H9 (cell line): ENCODE measurements around the gene ADAD2. TPM values are rescaled to one million over a fixed set of nuclear protein-coding genes. Genes with fewer than 3 reads are reported as not detected.
A peak's percentile ranks its signal among the peaks of the same experiment; 100 is the strongest.

ENCODE experiments used
- DNase-seq: peaks from one replicate; pipeline ENCODE4 v3.0.0-alpha.2; 2017
- H2AFZ ChIP-seq: one replicate; pipeline ENCODE4 v1.6.1; 2013; ENCODE audit warnings: mild to moderate bottlenecking, low read length, control low read depth, moderate library complexity
- H2AK5ac ChIP-seq: 2 replicates; pipeline ENCODE4 v1.6.1; 2013; ENCODE audit warnings: low read length, control low read depth, mixed read lengths; ENCODE audit not compliant: insufficient read length
- H2BK120ac ChIP-seq: one replicate; pipeline ENCODE4 v1.6.1; 2013; ENCODE audit warnings: low read depth, mild to moderate bottlenecking, low read length, control low read depth, inconsistent platforms; ENCODE audit not compliant: poor library complexity, severe bottlenecking
- H2BK12ac ChIP-seq: 2 replicates; pipeline ENCODE4 v1.6.1; 2013; ENCODE audit warnings: low read length, control low read depth, mixed read lengths, low read depth; ENCODE audit not compliant: insufficient read length
- H2BK15ac ChIP-seq: 2 replicates; pipeline ENCODE4 v1.6.1; 2013; ENCODE audit warnings: low read depth, low read length, control low read depth
- H2BK20ac ChIP-seq: one replicate; pipeline ENCODE4 v1.6.1; 2013; ENCODE audit warnings: low read depth, mild to moderate bottlenecking, low read length, control low read depth, inconsistent platforms; ENCODE audit not compliant: poor library complexity, severe bottlenecking
- H2BK5ac ChIP-seq: 2 replicates; pipeline ENCODE4 v1.6.1; 2013; ENCODE audit warnings: low read length, control low read depth, mixed read lengths; ENCODE audit not compliant: insufficient read length
- H3K14ac ChIP-seq: 2 replicates; pipeline ENCODE4 v1.6.1; 2013; ENCODE audit warnings: low read length, control low read depth; ENCODE audit not compliant: insufficient read depth
- H3K18ac ChIP-seq: 2 replicates; pipeline ENCODE4 v1.6.1; 2013; ENCODE audit warnings: low read depth, mild to moderate bottlenecking, mixed read lengths, low read length, control low read depth; ENCODE audit not compliant: insufficient read length
- H3K23ac ChIP-seq: 2 replicates; pipeline ENCODE4 v1.6.1; 2013; ENCODE audit warnings: low read length, control low read depth, mixed read lengths, low read depth; ENCODE audit not compliant: insufficient read length
- H3K23me2 ChIP-seq: 2 replicates; pipeline ENCODE4 v1.6.1; 2013; ENCODE audit warnings: low read depth, mild to moderate bottlenecking, mixed read lengths, low read length, control low read depth; ENCODE audit not compliant: insufficient read length, poor library complexity, severe bottlenecking
- H3K27ac ChIP-seq: 2 replicates; pipeline ENCODE4 v1.5.1; 2013; ENCODE audit warnings: low read length, control low read depth, mixed read lengths, low read depth; ENCODE audit not compliant: insufficient read length
- H3K27me3 ChIP-seq: 2 replicates; pipeline ENCODE4 v1.6.1; 2013; ENCODE audit warnings: low read length, control low read depth, inconsistent platforms; ENCODE audit not compliant: insufficient read depth
- H3K4ac ChIP-seq: 2 replicates; pipeline ENCODE4 v1.6.1; 2013; ENCODE audit warnings: low read depth, mild to moderate bottlenecking, control low read depth, inconsistent platforms, low read length, moderate library complexity
- H3K4me1 ChIP-seq: 2 replicates; pipeline ENCODE4 v1.6.1; 2013; ENCODE audit warnings: low read length, control low read depth, inconsistent platforms; ENCODE audit not compliant: insufficient read depth
- H3K4me2 ChIP-seq: 2 replicates; pipeline ENCODE4 v1.6.1; 2013; ENCODE audit warnings: low read length, control low read depth, mixed read lengths; ENCODE audit not compliant: insufficient read length, insufficient read depth
- H3K56ac ChIP-seq: 2 replicates; pipeline ENCODE4 v1.6.1; 2013; ENCODE audit warnings: low read depth, mild to moderate bottlenecking, mixed read lengths, low read length, control low read depth; ENCODE audit not compliant: insufficient read length
- H3K79me1 ChIP-seq: 2 replicates; pipeline ENCODE4 v1.6.1; 2013; ENCODE audit warnings: low read depth, mild to moderate bottlenecking, moderate library complexity, low read length, control low read depth, inconsistent platforms; ENCODE audit not compliant: insufficient read depth, poor library complexity, severe bottlenecking
- H3K79me2 ChIP-seq: 2 replicates; pipeline ENCODE4 v1.6.1; 2013; ENCODE audit warnings: low read length, control low read depth, inconsistent platforms; ENCODE audit not compliant: insufficient read depth
- H3K9ac ChIP-seq: 2 replicates; pipeline ENCODE4 v1.6.1; 2013; ENCODE audit warnings: low read length, control low read depth, mixed read lengths; ENCODE audit not compliant: insufficient read length; ENCODE audit errors: extremely low read depth
- H3K9me3 ChIP-seq: one replicate; pipeline ENCODE4 v1.6.1; 2013; ENCODE audit warnings: low read depth, low read length, inconsistent platforms; ENCODE audit not compliant: control insufficient read depth
- H3T11ph ChIP-seq: one replicate; pipeline ENCODE4 v1.6.1; 2013; ENCODE audit warnings: mild to moderate bottlenecking, low read length, control low read depth, inconsistent platforms
- H4K20me1 ChIP-seq: one replicate; pipeline ENCODE4 v1.6.1; 2013; ENCODE audit not compliant: control insufficient read depth, insufficient read length, insufficient read depth
- H4K5ac ChIP-seq: 2 replicates; pipeline ENCODE4 v1.6.1; 2013; ENCODE audit warnings: low read depth, mild to moderate bottlenecking, mixed read lengths, low read length, control low read depth; ENCODE audit not compliant: insufficient read length
- H4K8ac ChIP-seq: replicated peaks from 2 replicates; pipeline ENCODE4 v1.6.1; 2013; ENCODE audit warnings: low read length, control low read depth, mixed read lengths, low read depth; ENCODE audit not compliant: insufficient read length
- H4K91ac ChIP-seq: 2 replicates; pipeline ENCODE4 v1.6.1; 2013; ENCODE audit warnings: low read depth, mild to moderate bottlenecking, moderate library complexity, mixed read lengths, low read length, control low read depth; ENCODE audit not compliant: insufficient read length
- H3K27ac Mint-ChIP-seq, 3 experiments: 2 replicates in 2 of 3; 3 replicates in 1 of 3; pipeline ENCODE4 v1.8.0; 2020 to 2021; ENCODE audit warnings: mixed read lengths in 3 of 3, mild to moderate bottlenecking in 1 of 3, moderate library complexity in 1 of 3
- H3K27me3 Mint-ChIP-seq: 2 replicates; pipeline ENCODE4 v1.8.0; 2021; ENCODE audit warnings: low read depth, mild to moderate bottlenecking, moderate library complexity, mixed read lengths
- H3K36me3 Mint-ChIP-seq, 3 experiments: 2 replicates in 2 of 3; 3 replicates in 1 of 3; pipeline ENCODE4 v1.8.0; 2020 to 2021; ENCODE audit warnings: low read depth in 3 of 3, mixed read lengths in 3 of 3; ENCODE audit not compliant: insufficient read depth in 1 of 3
- H3K4me1 Mint-ChIP-seq, 2 experiments: 2 replicates each; pipeline ENCODE4 v1.8.0; 2020; ENCODE audit warnings: mixed read lengths in 2 of 2
- H3K4me3 Mint-ChIP-seq, 2 experiments: 2 replicates in 1 of 2; 3 replicates in 1 of 2; pipeline ENCODE4 v1.8.0; 2020 to 2021; ENCODE audit warnings: mild to moderate bottlenecking in 2 of 2, mixed read lengths in 2 of 2, moderate library complexity in 1 of 2
- H3K9me3 Mint-ChIP-seq, 2 experiments: 2 replicates in 1 of 2; 3 replicates in 1 of 2; pipeline ENCODE4 v1.8.0; 2020; ENCODE audit warnings: mild to moderate bottlenecking in 2 of 2, mixed read lengths in 2 of 2, moderate library complexity in 1 of 2
- CTCF ChIP-seq: fragments of 200-600 bp; sonication (generic); conservative IDR thresholded peaks from 3 replicates; pipeline ENCODE4 v1.8.0; 2021; ENCODE audit warnings: antibody characterized with exemption, mild to moderate bottlenecking
- WGBS: extraction: QIAGEN DNeasy Blood & Tissue Kit; methylation state at CpG from one replicate; pipeline ENCODE4 v1.1.7; 2013; ENCODE audit warnings: missing lambda C conversion rate, low lambda C conversion rate, mixed read lengths; ENCODE audit not compliant: insufficient read length; ENCODE audit errors: extremely low coverage; 5-methylcytosine and 5-hydroxymethylcytosine counted together
- total RNA-seq: library from RNA; stranded (reverse); gene quantifications from 2 replicates; pipeline ENCODE4 v1.2.1, GENCODE V29; 2021

The ADAD2 gene
- total RNA-seq, 1 experiment from 2014 or later: 1.0 TPM

DNA sequence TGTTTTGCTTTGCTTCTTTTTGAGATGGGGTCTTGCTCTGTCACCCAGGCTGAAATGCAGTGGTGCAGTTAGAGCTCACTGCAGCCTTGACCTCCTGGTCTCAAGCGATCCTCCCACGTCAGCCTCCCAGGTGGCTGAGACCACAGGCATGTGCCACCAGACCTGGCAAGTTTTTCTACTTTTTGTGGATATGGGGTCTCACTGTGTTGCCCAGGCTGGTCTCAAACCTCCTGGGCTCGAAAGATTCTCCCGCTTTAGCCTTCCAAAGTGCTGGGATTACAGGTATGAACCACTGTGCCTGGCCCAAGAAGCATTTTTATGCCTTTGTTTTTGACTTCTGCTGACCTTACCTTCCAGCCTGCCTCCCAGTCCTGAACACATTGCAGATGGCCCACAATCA is 35.7 kb upstream of the ADAD2 start:
- Histone ChIP-seq H4K5ac (no peak overlapping the region), H2BK15ac (no peak overlapping the region), H2BK120ac (no peak overlapping the region), H2BK20ac (no peak overlapping the region), H3K23me2 (no peaks in the 10 kb centered on the region), H2AK5ac (no peak overlapping the region), H3K18ac (no peak overlapping the region), H3K56ac (no peak overlapping the region), H4K8ac (no peak overlapping the region), H3K14ac (no peak overlapping the region; the same call in 1 of the 2 replicates), H3K79me1 (no peaks in the 10 kb centered on the region), H3K79me2 (no peaks in the 10 kb centered on the region), H3K27ac (no peak overlapping the region), H3K4me2 (no peak overlapping the region), H2BK5ac (no peak overlapping the region), H2AFZ (no peak overlapping the region), H3T11ph (no peak overlapping the region), H2BK12ac (no peak overlapping the region), H4K91ac (no peak overlapping the region), H3K27me3 (no peaks in the 10 kb centered on the region), H3K4ac (no peak overlapping the region), H3K9me3 (no peaks in the 10 kb centered on the region), H3K4me1 (no peaks in the 10 kb centered on the region), H3K23ac (no peak overlapping the region), H4K20me1 (no peaks in the 10 kb centered on the region), H3K9ac (no peak overlapping the region)
- Mint-ChIP-seq H3K4me1 (peaks cover 0 to 12% of the 10 kb centered on the region in 2 experiments; a peak in 2 of 4 replicates), H3K27me3 (peaks cover 9% of the 10 kb centered on the region), H3K9me3 (no peaks in the 10 kb centered on the region), H3K4me3 (no peak overlapping the region; a peak in 1 of 5 replicates), H3K27ac (peak overlapping the region in 1 of 3 experiments; percentile 9; a peak in 1 of 7 replicates), H3K36me3 (no peaks in the 10 kb centered on the region)
- WGBS: no CpG with 5 or more reads among the region's 4 CpGs
- no peak for DNase-seq
- TF ChIP-seq CTCF: no peak
